GM19372 (cell line): Measurements from ENCODE around the gene ZFP28.
A peak's percentile ranks its signal among the peaks of the same experiment; 100 is the strongest.

ENCODE experiments used
- ATAC-seq: cut with Tn5 transposase; IDR thresholded peaks from one replicate; pipeline ENCODE4 v1.9.1; 2021; ENCODE audit warnings: mild to moderate bottlenecking, low read depth, moderate library complexity; ENCODE audit not compliant: unreplicated experiment

ZFP28 gene

GRCh38 chr19:56594783-56595547 lies 56.2 kb downstream of the ZFP28 start, which contains the start of gene ZNF71:
Gene ZNF71 (plus strand): TSS chr19:56595302. CDS start chr19:56601559, 6,257 bp downstream.
- peak; percentile 96 for ATAC-seq

GRCh38 chr19:56595548-56595899 lies 56.8 kb downstream of the ZFP28 start:
- ATAC-seq = no peak

DNA sequence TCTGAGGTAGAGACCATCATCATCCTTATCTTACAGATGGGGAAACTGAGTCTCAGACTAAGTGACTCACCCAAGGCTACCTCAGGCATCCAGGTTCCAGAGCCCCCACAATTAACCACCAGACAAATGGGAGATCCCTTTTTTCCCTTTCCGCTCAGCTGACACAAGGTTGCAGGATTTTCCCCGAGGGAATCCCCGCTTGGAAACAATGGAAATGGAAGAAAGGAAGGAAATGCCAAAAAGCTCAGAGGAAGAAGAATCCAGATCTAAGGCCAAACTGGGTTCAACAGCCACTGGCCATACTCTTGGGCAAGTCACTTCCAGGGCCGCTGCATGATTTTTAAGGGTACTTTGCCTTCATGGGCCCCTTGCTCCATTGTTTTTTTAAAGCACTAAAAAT lies 57.9 kb downstream of the ZFP28 start:
- ATAC-seq = no peak

- ATAC-seq = no peak
Measured at GRCh38 chr19:56597696-56598095, 58.9 kb downstream of the ZFP28 start.

- ATAC-seq = no peak
Measured at GRCh38 chr19:56601375-56601774, 62.6 kb downstream of the ZFP28 start.

DNA sequence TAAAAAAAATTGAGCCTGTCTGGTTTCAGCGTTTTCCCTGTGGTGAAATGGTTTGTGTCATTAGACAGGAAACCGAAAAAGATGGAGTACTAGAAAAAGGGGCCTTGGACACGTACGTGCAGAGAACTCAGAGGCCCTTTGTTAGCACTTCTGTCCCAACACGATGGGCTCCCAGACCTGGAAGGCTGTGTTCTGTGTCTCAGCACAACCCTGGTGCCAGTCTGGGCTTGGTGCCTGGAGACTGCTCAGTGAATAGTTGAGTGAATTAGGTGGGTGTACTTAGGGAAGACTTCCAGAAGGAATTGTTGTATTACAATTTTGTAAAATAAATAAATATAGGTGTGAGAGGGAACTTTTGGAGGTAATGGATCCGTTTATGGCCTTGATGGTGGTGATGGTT lies 65.1 kb downstream of the ZFP28 start:
- no peak for ATAC-seq
